Right atrium auricular region (tissue), 2 donors: Measurements from ENCODE around the gene ZC3HAV1L. TPM values are rescaled to one million over a fixed set of nuclear protein-coding genes. Genes with fewer than 3 reads are reported as not detected.
"Not testable (repeated sequence)": the region's sequence is repeated elsewhere in the genome, so short reads cannot be mapped to it uniquely, and the experiment has no call there.

ENCODE experiments used
- DNase-seq: peaks from one replicate; pipeline ENCODE4 v3.0.0-alpha.2; 2019; ENCODE audit warnings: low spot score
- H3K27ac ChIP-seq, 2 donors: fragments of 200-600 bp; sonication (generic); 1 replicate in 1 of 2; 2 replicates in 1 of 2; pipeline ENCODE4 v1.5.1; 2016 to 2019
- H3K27me3 ChIP-seq, 2 donors: fragments of 200-600 bp; sonication (generic); one replicate each; pipeline versions ENCODE4 v1.5.1 to v1.6.0; 2017 to 2019
- H3K36me3 ChIP-seq: fragments of 200-600 bp; sonication (generic); one replicate; pipeline ENCODE4 v1.5.1; 2016
- H3K4me1 ChIP-seq, 2 donors: fragments of 200-600 bp; sonication (generic); one replicate each; pipeline versions ENCODE4 v1.5.1 to v1.6.0; 2017 to 2019
- H3K4me3 ChIP-seq, 2 donors: fragments of 200-600 bp; sonication (generic); 1 replicate in 1 of 2; 2 replicates in 1 of 2; pipeline ENCODE4 v1.5.1; 2017 to 2019; ENCODE audit warnings: mild to moderate bottlenecking in 1 of 2, moderate library complexity in 1 of 2
- H3K9me3 ChIP-seq, 2 donors: fragments of 200-600 bp; sonication (generic); one replicate each; pipeline ENCODE4 v1.5.1; 2019
- total RNA-seq, 2 donors: library from RNA; depleted of rRNA; stranded (reverse); fragments of >200 nt; gene quantifications; one replicate each; pipeline ENCODE4 v1.1.0, GENCODE V29; 2016
- TF ChIP-seq, protein P1 (sequence below), 2 donors: fragments of 200-600 bp; sonication (generic); IDR thresholded peaks; one replicate each; pipeline ENCODE4 v1.5.1; 2019; ENCODE audit warnings: antibody characterized with exemption in 2 of 2

The ZC3HAV1L gene
- total RNA-seq, 2 donors from 2014 or later = 7.3 to 9.4 TPM

DNA sequence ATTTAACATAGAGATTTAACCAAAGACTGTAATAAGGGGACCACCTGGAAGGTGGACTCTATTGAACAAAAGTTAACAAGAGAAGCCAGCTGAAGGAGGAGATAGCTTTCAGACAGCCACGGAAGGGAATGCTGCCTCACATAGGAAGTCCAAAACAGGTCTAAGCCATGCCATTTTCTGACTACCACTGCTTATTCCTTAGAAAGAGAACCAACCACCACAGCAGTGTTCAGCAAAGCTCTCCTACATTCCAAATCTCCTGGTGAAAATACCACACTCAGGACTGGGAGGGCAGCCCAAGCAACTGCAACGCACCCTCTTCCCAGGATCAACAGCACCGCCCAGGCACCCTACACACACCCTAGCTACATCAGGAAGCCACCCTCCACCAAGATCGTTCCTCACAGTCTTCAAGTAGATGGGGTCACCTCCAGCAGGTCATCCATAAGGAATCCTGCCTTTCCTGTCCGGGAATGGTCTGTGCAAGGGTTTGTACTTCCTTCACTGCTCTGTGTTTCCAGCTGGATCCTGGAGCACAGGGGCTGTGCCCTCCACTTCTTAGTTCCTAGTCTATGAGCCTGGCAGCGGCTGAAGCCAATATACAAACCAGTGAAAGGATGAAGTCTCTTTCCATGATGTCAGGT is 57.2 kb downstream of the ZC3HAV1L start:
- Histone ChIP-seq H3K27ac (no peak overlapping the region), H3K4me1 (peaks cover 0 to 18% of the 10 kb centered on the region in 2 donors), H3K36me3 (no peaks in the 10 kb centered on the region), H3K27me3 (no peaks in the 10 kb centered on the region), H3K4me3 (no peak overlapping the region), H3K9me3 (no peaks in the 10 kb centered on the region)
- DNase-seq = no peak
- TF ChIP-seq, protein P1, sequence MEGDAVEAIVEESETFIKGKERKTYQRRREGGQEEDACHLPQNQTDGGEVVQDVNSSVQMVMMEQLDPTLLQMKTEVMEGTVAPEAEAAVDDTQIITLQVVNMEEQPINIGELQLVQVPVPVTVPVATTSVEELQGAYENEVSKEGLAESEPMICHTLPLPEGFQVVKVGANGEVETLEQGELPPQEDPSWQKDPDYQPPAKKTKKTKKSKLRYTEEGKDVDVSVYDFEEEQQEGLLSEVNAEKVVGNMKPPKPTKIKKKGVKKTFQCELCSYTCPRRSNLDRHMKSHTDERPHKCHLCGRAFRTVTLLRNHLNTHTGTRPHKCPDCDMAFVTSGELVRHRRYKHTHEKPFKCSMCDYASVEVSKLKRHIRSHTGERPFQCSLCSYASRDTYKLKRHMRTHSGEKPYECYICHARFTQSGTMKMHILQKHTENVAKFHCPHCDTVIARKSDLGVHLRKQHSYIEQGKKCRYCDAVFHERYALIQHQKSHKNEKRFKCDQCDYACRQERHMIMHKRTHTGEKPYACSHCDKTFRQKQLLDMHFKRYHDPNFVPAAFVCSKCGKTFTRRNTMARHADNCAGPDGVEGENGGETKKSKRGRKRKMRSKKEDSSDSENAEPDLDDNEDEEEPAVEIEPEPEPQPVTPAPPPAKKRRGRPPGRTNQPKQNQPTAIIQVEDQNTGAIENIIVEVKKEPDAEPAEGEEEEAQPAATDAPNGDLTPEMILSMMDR (IDR thresholded peaks at IDR 0.05) = no peak

DNA sequence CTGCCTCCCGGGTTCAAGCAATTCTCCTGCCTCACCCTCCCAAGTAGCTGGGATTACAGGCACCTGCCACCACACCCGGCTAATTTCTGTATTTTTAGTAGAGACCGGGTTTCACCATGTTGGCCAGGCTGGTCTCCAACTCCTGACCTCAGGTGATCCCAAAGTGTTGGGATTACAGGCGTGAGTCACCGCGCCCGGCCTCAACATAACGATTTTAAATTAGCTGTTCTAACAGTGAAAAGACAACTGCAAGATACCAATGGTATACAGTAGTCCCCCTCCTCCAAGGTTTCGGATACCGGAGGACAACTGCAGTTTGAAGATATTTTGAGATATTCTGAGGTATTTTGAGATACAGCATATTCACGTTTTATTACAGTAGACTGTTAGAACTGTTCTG is 59.7 kb downstream of the ZC3HAV1L start:
- not testable (repeated sequence) for DNase-seq, H3K9me3 ChIP-seq

More for the DNA sequence above, 59.7 kb downstream of the ZC3HAV1L start:
- not testable (repeated sequence) for H3K27ac ChIP-seq, H3K27me3 ChIP-seq, H3K4me3 ChIP-seq, H3K36me3 ChIP-seq
- H3K4me1 ChIP-seq = peaks cover 0 to 11% of the 10 kb centered on the region in 2 donors

Other genes with a start within 250 kb of the ZC3HAV1L start
- gene TMEM213, start 238.0 kb downstream of the ZC3HAV1L start, total RNA-seq = not detected
- not detected for gene ATP6V0A4, start 237.8 kb downstream of the ZC3HAV1L start, total RNA-seq
- gene KIAA1549, start 54.7 kb downstream of the ZC3HAV1L start, total RNA-seq = 1 to 10 TPM in 1 of 2 donors, under 1 TPM in 1; 0.85 to 1.4 TPM
- gene ZC3HAV1, start 73.7 kb upstream of the ZC3HAV1L start, total RNA-seq = 10 to 100 TPM in 1 of 2 donors, 1 to 10 TPM in 1; 8.0 to 15.2 TPM
- 1 to 10 TPM; 7.9 to 8.5 TPM for gene UBN2, start 195.2 kb upstream of the ZC3HAV1L start, total RNA-seq